ENCODE data around the gene CYGB. TPM values are rescaled to one million over a fixed set of nuclear protein-coding genes. Genes with fewer than 3 reads are reported as not detected.

The CYGB gene
- total RNA-seq, 4 donors from 2014 or later = 2.8 to 18.2 (median 10.4) TPM

DNA sequence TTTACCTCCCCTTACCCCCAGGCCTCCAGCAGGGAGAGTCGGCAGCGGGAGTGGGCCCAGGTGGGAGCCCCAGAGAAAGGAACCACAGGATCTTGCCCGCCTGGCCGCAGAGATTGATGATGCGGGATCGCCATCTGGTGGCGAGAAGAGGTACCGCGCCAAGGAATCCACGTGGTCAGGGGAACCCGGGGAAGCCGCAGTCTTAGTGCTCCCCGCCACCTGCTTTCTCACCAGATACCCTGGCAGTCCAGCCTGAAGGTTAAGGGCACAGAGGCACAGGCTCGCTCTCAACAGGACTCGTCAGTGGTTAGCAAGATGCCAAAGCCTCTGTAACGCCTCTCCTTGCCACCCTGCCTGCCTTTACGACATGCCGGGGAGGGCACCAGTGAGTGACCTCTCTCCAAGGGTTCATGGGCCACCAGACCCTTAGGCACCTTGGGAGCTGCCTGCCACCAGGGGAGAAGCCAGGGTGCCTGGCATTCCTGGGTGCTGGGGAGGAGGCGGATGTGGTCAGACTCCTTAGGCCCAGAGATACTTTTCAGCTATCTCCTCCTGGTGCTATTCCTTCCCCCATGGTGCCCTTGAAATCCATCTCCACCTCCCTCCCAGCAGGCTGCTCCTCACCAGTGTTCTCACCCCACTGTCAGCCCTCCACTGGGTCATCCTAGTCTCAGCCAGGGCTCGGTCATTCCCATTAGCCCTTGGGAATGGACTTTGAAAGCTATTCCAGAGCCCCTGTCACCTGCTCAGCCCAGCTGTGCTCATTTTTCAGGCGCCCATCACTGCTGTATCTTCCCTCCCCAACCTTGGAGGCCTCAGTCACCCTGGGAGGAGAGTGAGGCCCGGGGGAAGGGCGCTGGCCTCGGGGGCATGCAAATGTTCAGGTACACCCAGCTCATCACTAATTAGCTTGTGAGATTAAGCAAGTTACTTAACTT lies 30.8 kb downstream of the CYGB start:
- peak; percentile 92 for DNase-seq (ENCODE audit: low spot score in 2 of 2)
- Histone ChIP-seq H3K36me3 (no peaks in the 10 kb centered on the region), H3K27me3 (no peaks in the 10 kb centered on the region), H3K27ac (no peak overlapping the region), H3K4me3 (no peak overlapping the region), H3K4me1 (peaks cover 13% of the 10 kb centered on the region), H3K9me3 (no peaks in the 10 kb centered on the region)
- WGBS = 30% methylated on average over 19 of the region's 24 CpGs
- TF ChIP-seq, protein P1, sequence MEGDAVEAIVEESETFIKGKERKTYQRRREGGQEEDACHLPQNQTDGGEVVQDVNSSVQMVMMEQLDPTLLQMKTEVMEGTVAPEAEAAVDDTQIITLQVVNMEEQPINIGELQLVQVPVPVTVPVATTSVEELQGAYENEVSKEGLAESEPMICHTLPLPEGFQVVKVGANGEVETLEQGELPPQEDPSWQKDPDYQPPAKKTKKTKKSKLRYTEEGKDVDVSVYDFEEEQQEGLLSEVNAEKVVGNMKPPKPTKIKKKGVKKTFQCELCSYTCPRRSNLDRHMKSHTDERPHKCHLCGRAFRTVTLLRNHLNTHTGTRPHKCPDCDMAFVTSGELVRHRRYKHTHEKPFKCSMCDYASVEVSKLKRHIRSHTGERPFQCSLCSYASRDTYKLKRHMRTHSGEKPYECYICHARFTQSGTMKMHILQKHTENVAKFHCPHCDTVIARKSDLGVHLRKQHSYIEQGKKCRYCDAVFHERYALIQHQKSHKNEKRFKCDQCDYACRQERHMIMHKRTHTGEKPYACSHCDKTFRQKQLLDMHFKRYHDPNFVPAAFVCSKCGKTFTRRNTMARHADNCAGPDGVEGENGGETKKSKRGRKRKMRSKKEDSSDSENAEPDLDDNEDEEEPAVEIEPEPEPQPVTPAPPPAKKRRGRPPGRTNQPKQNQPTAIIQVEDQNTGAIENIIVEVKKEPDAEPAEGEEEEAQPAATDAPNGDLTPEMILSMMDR (IDR thresholded peaks at IDR 0.05) = peak; percentile 87 to 96
- TF ChIP-seq POLR2A (IDR thresholded peaks at IDR 0.05) = no peak

- 84% methylated on average over 7 of the region's 7 CpGs for WGBS
Measured at GRCh38 chr17:76504117-76504516, 33.4 kb downstream of the CYGB start.

GRCh38 chr17:76502341-76503211 lies 34.9 kb downstream of the CYGB start:
- DNase-seq (ENCODE audit: low spot score in 2 of 2) = no peak
- Histone ChIP-seq H3K4me3 (no peak overlapping the region), H3K9me3 (no peaks in the 10 kb centered on the region), H3K36me3 (no peaks in the 10 kb centered on the region), H3K27ac (no peak overlapping the region), H3K4me1 (peaks cover 49% of the 10 kb centered on the region), H3K27me3 (no peaks in the 10 kb centered on the region)
- TF ChIP-seq POLR2AphosphoS5 (IDR thresholded peaks at IDR 0.05) (no peak), EP300 (IDR thresholded peaks at IDR 0.05) (no peak), POLR2A (IDR thresholded peaks at IDR 0.05) (no peak)
- TF ChIP-seq, protein P1 (IDR thresholded peaks at IDR 0.05) = no peak
- 83% methylated on average over 8 of the region's 8 CpGs for WGBS

More at GRCh38 chr17:76504117-76504516, 33.4 kb downstream of the CYGB start:
- DNase-seq (ENCODE audit: low spot score in 2 of 2) = no peak
- no peaks in the 10 kb centered on the region for H3K36me3 ChIP-seq
- TF ChIP-seq POLR2A (IDR thresholded peaks at IDR 0.05) (no peak), POLR2AphosphoS5 (IDR thresholded peaks at IDR 0.05) (no peak), EP300 (IDR thresholded peaks at IDR 0.05) (no peak)
- TF ChIP-seq, protein P1 (IDR thresholded peaks at IDR 0.05) = no peak
- peaks cover 33% of the 10 kb centered on the region for H3K4me1 ChIP-seq
- H3K27ac ChIP-seq = no peak overlapping the region
- no peaks in the 10 kb centered on the region for H3K27me3 ChIP-seq
- H3K9me3 ChIP-seq = no peaks in the 10 kb centered on the region
- H3K4me3 ChIP-seq = no peak overlapping the region

DNA sequence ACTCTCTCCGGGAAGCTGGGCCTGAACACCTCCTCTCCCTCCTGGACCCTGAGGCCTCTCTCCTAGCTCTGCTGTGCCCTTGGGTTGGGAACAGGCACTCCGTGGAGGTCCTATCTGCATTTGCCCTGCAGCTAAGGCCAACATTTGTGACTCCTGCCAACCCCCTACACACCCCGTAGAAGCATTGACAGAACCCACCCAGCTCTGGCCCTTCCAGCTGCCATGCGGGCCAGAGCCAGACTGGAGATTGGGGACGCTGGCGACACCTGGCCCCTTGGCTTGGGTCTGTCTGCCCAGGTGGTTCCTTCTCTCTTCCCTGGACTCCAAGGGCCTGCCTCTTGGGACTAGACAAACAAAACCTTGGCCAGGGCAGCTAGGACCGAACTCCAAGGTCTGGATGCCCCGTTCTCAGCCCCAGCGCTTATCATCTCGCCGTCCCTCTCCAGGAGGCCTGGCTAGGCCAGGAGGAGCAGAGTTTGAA lies 35.6 kb downstream of the CYGB start:
- DNase-seq (ENCODE audit: low spot score in 2 of 2) = no peak
- WGBS = 82% methylated on average over 11 of the region's 11 CpGs
- Histone ChIP-seq H3K9me3 (no peaks in the 10 kb centered on the region), H3K4me1 (peaks cover 54% of the 10 kb centered on the region), H3K4me3 (peak overlapping the region; percentile 69), H3K27ac (peak overlapping the region; percentile 4), H3K36me3 (no peaks in the 10 kb centered on the region), H3K27me3 (no peaks in the 10 kb centered on the region)
- TF ChIP-seq, protein P1 (IDR thresholded peaks at IDR 0.05) = no peak
- no peak for TF ChIP-seq POLR2AphosphoS5 (IDR thresholded peaks at IDR 0.05)
- no peak for TF ChIP-seq EP300 (IDR thresholded peaks at IDR 0.05)
- TF ChIP-seq POLR2A (IDR thresholded peaks at IDR 0.05) = no peak
